A549 (cell line): ENCODE results near the gene ITIH3. TPM values are rescaled to one million over a fixed set of nuclear protein-coding genes. Genes with fewer than 3 reads are reported as not detected.

Experiments
- ATAC-seq, 2 experiments: fragments of 200-7000 bp in 1 of 2; fragments of >200 bp in 1 of 2; cut with Nextera tagmentation in 1 of 2; cut with Tn5 transposase in 1 of 2; 3 replicates each; pipeline versions ENCODE4 v1.8.0 to v1.9.1; 2018 to 2020; ENCODE audit warnings: mild to moderate bottlenecking in 1 of 2, moderate library complexity in 1 of 2
- CTCF ChIA-PET: fragments of 300-600 bp; sonication (Branson Sonifier 250); formaldehyde crosslinking; extraction: SDS; loops from one replicate; lab custom pipeline; 2021; ENCODE audit warnings: antibody characterized with exemption, inconsistent platforms; lab: Yijun Ruan, JAX
- POLR2A ChIA-PET: fragments of 350-600 bp; formaldehyde crosslinking; extraction: SDS; loops from one replicate; lab custom pipeline; 2021; ENCODE audit warnings: antibody characterized with exemption, inconsistent platforms; lab: Yijun Ruan, JAX
- DNase-seq, 2 experiments: peaks; one replicate each; pipeline versions ENCODE4 v3.0.0 to v3.0.0-alpha.2; 2011 to 2016; ENCODE audit warnings: low read depth in 1 of 2, low spot score in 1 of 2
- FAIRE-seq: peaks from 2 replicates; lab custom pipeline; 2011; peaks lifted over from hg19 to GRCh38; lab: Jason Lieb, UNC
- H3K27ac ChIP-seq, 2 experiments: fragments of >200 bp; sonication (Bioruptor Twin); formaldehyde crosslinking; 3 replicates each; pipeline ENCODE4 v1.5.1; 2016 to 2017
- H3K4me1 ChIP-seq: fragments of >200 bp; sonication (Bioruptor Twin); formaldehyde crosslinking; 3 replicates; pipeline ENCODE4 v1.6.1; 2016
- H3K4me2 ChIP-seq: fragments of >200 bp; sonication (Bioruptor Twin); formaldehyde crosslinking; 3 replicates; pipeline ENCODE4 v1.6.1; 2016
- H3K4me3 ChIP-seq: fragments of >200 bp; sonication (Bioruptor Twin); formaldehyde crosslinking; 3 replicates; pipeline ENCODE4 v1.5.1; 2016
- H3K9me3 ChIP-seq: fragments of >200 bp; sonication (Bioruptor Twin); formaldehyde crosslinking; 3 replicates; pipeline ENCODE4 v1.6.1; 2016
- ATOH8 ChIP-seq: fragments of 250-450 bp; sonication (Bioruptor Pico); IDR thresholded peaks from 2 replicates; pipeline ENCODE4 v1.5.0; 2020; ENCODE audit warnings: low read depth, mild to moderate bottlenecking, moderate library complexity
- BCL3 ChIP-seq: fragments of >200 bp; sonication (Bioruptor Twin); formaldehyde crosslinking; IDR thresholded peaks from 3 replicates; pipeline ENCODE4 v1.6.1; 2016
- CHD4 ChIP-seq: fragments of 200-600 bp; sonication (generic); IDR thresholded peaks from 2 replicates; pipeline ENCODE4 v1.6.1; 2016; ENCODE audit warnings: antibody characterized with exemption, mild to moderate bottlenecking, borderline replicate concordance
- EHF ChIP-seq: fragments of 250-450 bp; sonication (Bioruptor Pico); IDR thresholded peaks from 2 replicates; pipeline ENCODE4 v1.5.0; 2020; ENCODE audit warnings: mild to moderate bottlenecking
- EHMT2 ChIP-seq: fragments of 200-600 bp; sonication (generic); IDR thresholded peaks from 2 replicates; pipeline ENCODE4 v1.6.1; 2016; ENCODE audit warnings: antibody characterized with exemption, low read depth, mild to moderate bottlenecking, moderate library complexity
- FOSB ChIP-seq: fragments of 250-450 bp; sonication (Bioruptor Pico); IDR thresholded peaks from 2 replicates; pipeline ENCODE4 v1.5.0; 2020; ENCODE audit warnings: mild to moderate bottlenecking, moderate library complexity
- FOSL2 ChIP-seq, 2 experiments: fragments of 450-650 bp in 1 of 2; fragments of >200 bp in 1 of 2; sonication (Bioruptor Twin) in 1 of 2; formaldehyde crosslinking; IDR thresholded peaks; 2 replicates each; pipeline versions ENCODE4 v1.5.0 to v1.6.1; 2016 to 2020; ENCODE audit warnings: mild to moderate bottlenecking in 1 of 2, moderate library complexity in 1 of 2
- HMGXB4 ChIP-seq: fragments of 250-450 bp; sonication (Bioruptor Pico); IDR thresholded peaks from 2 replicates; pipeline ENCODE4 v1.5.0; 2021; ENCODE audit warnings: mild to moderate bottlenecking, moderate library complexity, borderline replicate concordance
- MAFK ChIP-seq: fragments of 450-650 bp; IDR thresholded peaks from 2 replicates; pipeline ENCODE4 v1.6.1; 2014; ENCODE audit not compliant: partially characterized antibody
- MAX ChIP-seq: IDR thresholded peaks from 2 replicates; pipeline ENCODE4 v1.6.1; 2012
- MAZ ChIP-seq: fragments of 150-350 bp; IDR thresholded peaks from 2 replicates; pipeline ENCODE4 v1.6.1; 2014; ENCODE audit warnings: antibody characterized with exemption, low read depth, low read length, borderline replicate concordance
- NPAS2 ChIP-seq: fragments of 250-450 bp; sonication (Bioruptor Pico); IDR thresholded peaks from 2 replicates; pipeline ENCODE4 v1.8.0; 2022; ENCODE audit warnings: mild to moderate bottlenecking, moderate library complexity, borderline replicate concordance
- NR3C1 ChIP-seq: fragments of >200 bp; sonication (Bioruptor Twin); formaldehyde crosslinking; IDR thresholded peaks from 3 replicates; pipeline ENCODE4 v1.6.1; 2017
- PBX3 ChIP-seq: IDR thresholded peaks from 2 replicates; pipeline ENCODE4 v1.6.1; 2012
- REST ChIP-seq: fragments of 200-600 bp; sonication (generic); IDR thresholded peaks from 2 replicates; pipeline ENCODE4 v1.6.1; 2016; ENCODE audit warnings: antibody characterized with exemption, mild to moderate bottlenecking, moderate library complexity
- USF2 ChIP-seq: fragments of 450-650 bp; IDR thresholded peaks from 2 replicates; pipeline ENCODE4 v1.6.1; 2014; ENCODE audit warnings: antibody characterized with exemption
- ZSCAN20 ChIP-seq: fragments of 250-450 bp; sonication (Bioruptor Pico); IDR thresholded peaks from 2 replicates; pipeline ENCODE4 v1.8.0; 2022; ENCODE audit warnings: mild to moderate bottlenecking, moderate library complexity
- WGBS: methylation state at CpG from one replicate; pipeline ENCODE4 v1.1.6; 2017; ENCODE audit errors: missing lambda C conversion rate; 5-methylcytosine and 5-hydroxymethylcytosine counted together
- polyA plus RNA-seq, 4 experiments: library from polyadenylated mRNA; depleted of rRNA in 3 of 4; stranded (reverse); fragments of >200 nt; fragmentation: RNase III in 1 of 4; extraction: RNeasy Plus Mini Kit Qiagen cat#74134 plus additional on column Dnase treatment in 1 of 4; gene quantifications; 2 replicates in 3 of 4; 3 replicates in 1 of 4; pipeline ENCODE4 v1.2.3, GENCODE V29; 2011 to 2017

Gene ITIH3
- polyA plus RNA-seq, 2 of the 4 experiments (the other 2 are of a cell fraction): 0.09 TPM; not detected in 1

GRCh38 chr3:52816654-52817053 lies 22.1 kb downstream of the ITIH3 start:
- no peak overlapping the region for H3K27ac ChIP-seq
- no peak overlapping the region for H3K4me2 ChIP-seq
- ChIA-PET POLR2A (no interaction called here), CTCF (interaction anchor here (0.6 to 3.5 kb wide), 2 partner anchors 23 to 72 kb away, joined by 3 to 11 read pairs; partner anchors contain the start of gene ITIH3)
- H3K4me3 ChIP-seq: no peak overlapping the region
- ATAC-seq (no peak), DNase-seq (no peak), FAIRE-seq (no peak)
- no CpG with 5 or more reads among the region's 10 CpGs for WGBS
- H3K4me1 ChIP-seq: no peaks in the 10 kb centered on the region
- H3K9me3 ChIP-seq: no peaks in the 10 kb centered on the region
- TF ChIP-seq HMGXB4 (CRISPR knock-in tag): no peak
- TF ChIP-seq FOSL2 (IDR thresholded peaks at IDR 0.05): no peak
- no peak for TF ChIP-seq FOSL2 (CRISPR knock-in tag; IDR thresholded peaks at IDR 0.05)
- no peak for TF ChIP-seq CHD4
- TF ChIP-seq EHF (CRISPR knock-in tag): no peak
- no peak for TF ChIP-seq ZSCAN20
- no peak for TF ChIP-seq MAZ
- no peak for TF ChIP-seq MAFK
- no peak for TF ChIP-seq NPAS2 (CRISPR knock-in tag)
- no peak for TF ChIP-seq USF2
- TF ChIP-seq BCL3: no peak
- TF ChIP-seq REST: no peak
- TF ChIP-seq ATOH8 (CRISPR knock-in tag): no peak
- no peak for TF ChIP-seq MAX
- TF ChIP-seq NR3C1: no peak
- TF ChIP-seq FOSB (CRISPR knock-in tag): no peak
- TF ChIP-seq EHMT2: no peak
- TF ChIP-seq PBX3: no peak
